ENCODE results near the gene PRPSAP2.

DNA sequence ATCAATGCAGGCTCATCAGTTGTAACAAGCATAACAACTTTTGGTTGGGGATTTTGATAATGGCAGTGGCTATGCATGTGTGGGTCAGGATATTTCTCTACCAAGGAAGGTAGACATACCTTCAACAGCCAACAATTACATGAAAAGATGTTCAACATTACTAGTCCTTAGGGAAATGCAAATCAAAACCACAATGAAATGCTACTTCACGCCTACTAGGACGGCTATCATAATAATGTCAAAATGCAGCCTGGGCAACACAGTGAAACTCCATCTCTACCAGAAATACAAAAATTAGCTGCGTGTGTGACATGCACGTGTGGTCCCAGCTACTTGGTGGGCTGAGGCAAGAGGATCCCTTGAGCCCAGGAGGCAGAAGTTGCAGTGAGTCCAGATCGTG lies 86.7 kb downstream of the PRPSAP2 start:
- TF ChIP-seq, protein P1, sequence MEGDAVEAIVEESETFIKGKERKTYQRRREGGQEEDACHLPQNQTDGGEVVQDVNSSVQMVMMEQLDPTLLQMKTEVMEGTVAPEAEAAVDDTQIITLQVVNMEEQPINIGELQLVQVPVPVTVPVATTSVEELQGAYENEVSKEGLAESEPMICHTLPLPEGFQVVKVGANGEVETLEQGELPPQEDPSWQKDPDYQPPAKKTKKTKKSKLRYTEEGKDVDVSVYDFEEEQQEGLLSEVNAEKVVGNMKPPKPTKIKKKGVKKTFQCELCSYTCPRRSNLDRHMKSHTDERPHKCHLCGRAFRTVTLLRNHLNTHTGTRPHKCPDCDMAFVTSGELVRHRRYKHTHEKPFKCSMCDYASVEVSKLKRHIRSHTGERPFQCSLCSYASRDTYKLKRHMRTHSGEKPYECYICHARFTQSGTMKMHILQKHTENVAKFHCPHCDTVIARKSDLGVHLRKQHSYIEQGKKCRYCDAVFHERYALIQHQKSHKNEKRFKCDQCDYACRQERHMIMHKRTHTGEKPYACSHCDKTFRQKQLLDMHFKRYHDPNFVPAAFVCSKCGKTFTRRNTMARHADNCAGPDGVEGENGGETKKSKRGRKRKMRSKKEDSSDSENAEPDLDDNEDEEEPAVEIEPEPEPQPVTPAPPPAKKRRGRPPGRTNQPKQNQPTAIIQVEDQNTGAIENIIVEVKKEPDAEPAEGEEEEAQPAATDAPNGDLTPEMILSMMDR (IDR thresholded peaks at IDR 0.05) = no peak
- TF ChIP-seq POLR2AphosphoS5 (IDR thresholded peaks at IDR 0.05) = no peak

Measured in sigmoid colon (tissue), 4 donors.